Nephron progenitor cell (in vitro differentiated cells): ENCODE results near the gene SPAG17.

ENCODE experiments used
- DNase-seq: peaks from one replicate; pipeline ENCODE4 v3.0.0; 2021
- H3K27ac Mint-ChIP-seq: 2 replicates; pipeline ENCODE4 v1.8.0; 2021; ENCODE audit warnings: mild to moderate bottlenecking, moderate library complexity, mixed read lengths
- H3K27me3 Mint-ChIP-seq: 2 replicates; pipeline ENCODE4 v1.8.0; 2021; ENCODE audit warnings: mild to moderate bottlenecking, low read depth, mixed read lengths; ENCODE audit not compliant: poor library complexity
- H3K36me3 Mint-ChIP-seq: 2 replicates; pipeline ENCODE4 v1.8.0; 2021; ENCODE audit warnings: low read depth, mixed read lengths
- H3K4me1 Mint-ChIP-seq: 2 replicates; pipeline ENCODE4 v1.8.0; 2021; ENCODE audit warnings: mixed read lengths
- H3K4me3 Mint-ChIP-seq: 2 replicates; pipeline ENCODE4 v1.8.0; 2021; ENCODE audit warnings: mild to moderate bottlenecking, moderate library complexity, mixed read lengths
- H3K9me3 Mint-ChIP-seq: 2 replicates; pipeline ENCODE4 v1.8.0; 2021; ENCODE audit warnings: mild to moderate bottlenecking, moderate library complexity, mixed read lengths
- TF ChIP-seq, protein P1 (sequence below): fragments of 200-600 bp; sonication (generic); IDR thresholded peaks from 2 replicates; pipeline ENCODE4 v1.5.0; 2021; ENCODE audit warnings: antibody characterized with exemption

The SPAG17 gene

DNA sequence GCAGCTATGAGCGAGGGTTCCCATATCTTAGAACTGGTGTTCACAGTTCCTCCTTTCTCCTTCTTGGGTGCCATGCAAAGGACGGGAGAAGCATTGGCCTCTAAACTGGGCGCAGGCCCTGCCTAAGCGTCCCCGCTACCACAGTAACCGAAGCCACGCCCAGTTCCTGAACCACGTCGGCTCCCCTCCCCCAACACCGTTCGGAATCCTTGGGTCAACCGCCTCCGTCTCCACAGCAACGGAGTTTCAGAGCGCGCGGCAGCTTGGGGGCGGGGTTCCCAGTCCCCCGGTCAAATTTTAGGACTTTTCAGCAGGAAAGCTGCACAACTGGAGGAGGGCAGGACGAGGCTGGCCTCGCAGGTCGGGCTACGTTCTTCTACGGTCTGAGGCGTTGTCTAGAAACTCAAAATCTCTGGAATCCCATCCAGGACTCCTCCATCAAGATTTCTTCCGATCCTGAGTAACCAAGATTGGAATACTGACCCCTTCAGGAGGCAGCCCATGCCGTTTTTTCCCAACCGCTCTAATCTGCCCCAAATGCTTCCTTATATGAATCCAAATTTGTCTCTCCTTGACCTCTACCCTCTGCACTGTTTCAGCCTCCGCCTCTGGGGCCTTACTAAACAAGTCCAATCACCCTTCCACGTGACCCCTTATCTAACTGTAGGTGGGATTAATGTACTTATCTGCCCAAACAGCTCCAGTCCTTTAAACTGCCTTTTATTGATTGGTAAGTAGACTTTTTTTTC lies at the start of gene SPAG17:
TSS of gene SPAG17 (minus strand) at position 145 of the 749 bp plus-strand sequence. CDS start at position 74, 71 bp downstream.
- H3K9me3 Mint-ChIP-seq: no peaks in the 10 kb centered on the region
- no peaks in the 10 kb centered on the region for H3K27me3 Mint-ChIP-seq
- peak within 1 kb of the TSS; percentile 83 for H3K4me3 Mint-ChIP-seq
- TF ChIP-seq, protein P1, sequence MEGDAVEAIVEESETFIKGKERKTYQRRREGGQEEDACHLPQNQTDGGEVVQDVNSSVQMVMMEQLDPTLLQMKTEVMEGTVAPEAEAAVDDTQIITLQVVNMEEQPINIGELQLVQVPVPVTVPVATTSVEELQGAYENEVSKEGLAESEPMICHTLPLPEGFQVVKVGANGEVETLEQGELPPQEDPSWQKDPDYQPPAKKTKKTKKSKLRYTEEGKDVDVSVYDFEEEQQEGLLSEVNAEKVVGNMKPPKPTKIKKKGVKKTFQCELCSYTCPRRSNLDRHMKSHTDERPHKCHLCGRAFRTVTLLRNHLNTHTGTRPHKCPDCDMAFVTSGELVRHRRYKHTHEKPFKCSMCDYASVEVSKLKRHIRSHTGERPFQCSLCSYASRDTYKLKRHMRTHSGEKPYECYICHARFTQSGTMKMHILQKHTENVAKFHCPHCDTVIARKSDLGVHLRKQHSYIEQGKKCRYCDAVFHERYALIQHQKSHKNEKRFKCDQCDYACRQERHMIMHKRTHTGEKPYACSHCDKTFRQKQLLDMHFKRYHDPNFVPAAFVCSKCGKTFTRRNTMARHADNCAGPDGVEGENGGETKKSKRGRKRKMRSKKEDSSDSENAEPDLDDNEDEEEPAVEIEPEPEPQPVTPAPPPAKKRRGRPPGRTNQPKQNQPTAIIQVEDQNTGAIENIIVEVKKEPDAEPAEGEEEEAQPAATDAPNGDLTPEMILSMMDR: peak; percentile 23
- H3K36me3 Mint-ChIP-seq: no peaks in the 10 kb centered on the region
- H3K4me1 Mint-ChIP-seq: peaks cover 28% of the 10 kb centered on the region
- peak; percentile 94 for DNase-seq
- peak within 1 kb of the TSS; percentile 69 for H3K27ac Mint-ChIP-seq

DNA sequence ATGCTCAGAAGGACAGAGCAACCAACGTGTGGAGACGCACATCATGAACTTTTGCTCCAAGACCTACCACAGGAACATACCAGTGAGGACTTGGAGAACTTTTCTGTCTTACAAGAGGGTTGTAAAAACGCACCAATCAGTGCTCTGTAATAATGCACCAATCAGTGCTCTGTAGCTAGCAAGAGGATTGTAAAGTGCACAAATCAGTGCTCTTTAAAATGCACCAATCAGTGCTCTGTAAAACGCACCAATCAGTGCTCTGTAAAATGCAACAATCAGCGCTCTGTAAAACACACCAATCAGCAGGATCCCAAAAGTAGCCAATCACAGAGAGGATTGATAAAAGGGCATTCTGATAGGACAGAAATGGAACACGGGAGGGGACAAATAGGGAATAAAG lies 40.4 kb upstream of the SPAG17 start:
- TF ChIP-seq, protein P1: no peak
- no peak for DNase-seq
- Mint-ChIP-seq H3K27ac (no peak overlapping the region), H3K27me3 (peaks cover 4% of the 10 kb centered on the region), H3K4me3 (no peak overlapping the region), H3K4me1 (peaks cover 41% of the 10 kb centered on the region), H3K9me3 (peaks cover 4% of the 10 kb centered on the region), H3K36me3 (no peaks in the 10 kb centered on the region)

DNA sequence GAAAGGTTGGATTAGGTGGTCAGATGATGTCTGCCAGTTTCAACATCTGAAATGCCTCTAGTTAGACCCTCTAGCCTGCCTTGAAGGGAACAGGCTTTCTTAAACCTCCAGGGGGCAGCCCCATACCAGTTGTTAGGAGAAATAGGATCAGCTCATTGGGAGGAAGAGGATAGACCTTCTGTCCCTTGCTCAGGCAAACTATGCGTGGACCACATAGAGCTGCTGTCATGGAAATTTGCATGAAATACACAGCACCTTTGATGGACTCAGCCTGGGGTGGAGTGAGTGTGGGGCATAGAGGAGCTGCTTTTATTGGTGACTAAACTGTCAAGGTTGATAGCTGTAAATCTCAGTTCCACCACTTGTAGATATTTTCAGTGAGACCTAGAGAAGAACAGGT lies 38.4 kb upstream of the SPAG17 start:
- Mint-ChIP-seq H3K4me1 (peaks cover 40% of the 10 kb centered on the region), H3K4me3 (no peak overlapping the region), H3K9me3 (peaks cover 4% of the 10 kb centered on the region), H3K27me3 (peaks cover 4% of the 10 kb centered on the region), H3K36me3 (no peaks in the 10 kb centered on the region), H3K27ac (no peak overlapping the region)
- TF ChIP-seq, protein P1: peak; percentile 68
- peak; percentile 57 for DNase-seq

DNA sequence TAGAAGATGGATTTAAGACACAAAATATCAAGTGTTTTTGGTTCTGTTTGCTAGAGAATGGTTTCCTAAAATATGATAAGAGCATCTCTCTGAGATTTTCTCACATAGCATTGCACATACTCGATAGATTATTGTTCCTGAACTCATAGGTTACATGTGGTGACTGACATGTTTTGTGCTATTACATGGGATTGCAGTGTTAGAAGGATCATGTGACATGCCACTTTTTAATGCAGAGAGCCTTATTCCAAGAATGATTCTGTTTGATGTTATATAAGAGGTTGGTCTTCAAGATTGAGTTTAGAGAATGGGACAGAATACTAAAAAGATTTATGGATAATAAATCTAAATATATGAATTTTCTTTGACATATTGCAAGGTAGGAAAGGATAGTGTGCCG lies 34.4 kb upstream of the SPAG17 start:
- TF ChIP-seq, protein P1: no peak
- H3K4me3 Mint-ChIP-seq: no peak overlapping the region
- H3K9me3 Mint-ChIP-seq: peaks cover under 1% of the 10 kb centered on the region
- DNase-seq: no peak
- no peaks in the 10 kb centered on the region for H3K36me3 Mint-ChIP-seq
- H3K27me3 Mint-ChIP-seq: peaks cover 4% of the 10 kb centered on the region
- H3K4me1 Mint-ChIP-seq: peaks cover 49% of the 10 kb centered on the region
- H3K27ac Mint-ChIP-seq: no peak overlapping the region

DNA sequence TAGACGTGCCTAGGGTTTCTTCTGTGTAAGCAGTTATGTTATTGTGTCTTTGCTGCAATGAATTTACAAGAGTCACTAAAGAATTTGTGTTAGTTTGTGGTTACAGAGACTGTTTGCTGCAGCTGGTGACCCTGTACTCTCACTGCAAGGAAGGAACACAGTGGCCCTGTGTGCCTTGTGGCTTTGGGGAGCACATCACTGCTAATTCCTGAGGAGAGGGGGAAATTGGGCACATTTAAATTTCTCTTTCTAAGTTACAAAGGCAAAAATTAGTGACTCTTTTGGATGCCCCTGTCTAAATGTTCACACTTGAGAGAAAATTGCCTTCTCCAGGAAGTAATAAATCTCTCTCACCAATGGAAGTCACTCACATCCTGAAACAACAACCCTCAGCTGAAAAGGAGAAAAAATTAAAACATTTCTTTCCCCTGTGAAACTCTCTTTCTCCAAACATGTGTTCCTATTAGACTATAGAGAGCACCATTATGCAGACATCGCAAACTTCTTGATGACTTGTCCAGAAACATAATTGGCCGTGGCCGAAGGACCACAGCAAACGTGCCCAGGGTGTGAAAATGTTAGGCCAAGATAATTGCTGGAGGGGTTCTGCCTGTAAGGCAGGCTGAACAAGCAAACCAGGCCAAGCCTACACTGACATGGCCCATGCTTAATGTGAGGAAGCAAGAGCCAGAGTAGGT lies 32.3 kb upstream of the SPAG17 start:
- peak; percentile 3 for DNase-seq
- TF ChIP-seq, protein P1: no peak
- H3K4me1 Mint-ChIP-seq: peaks cover 36% of the 10 kb centered on the region
- no peak overlapping the region for H3K4me3 Mint-ChIP-seq
- no peaks in the 10 kb centered on the region for H3K36me3 Mint-ChIP-seq
- H3K9me3 Mint-ChIP-seq: peaks cover 15% of the 10 kb centered on the region
- H3K27ac Mint-ChIP-seq: peak overlapping the region; percentile 97
- H3K27me3 Mint-ChIP-seq: no peaks in the 10 kb centered on the region
